ENCODE data around the gene LPP.

The LPP gene

GRCh38 chr3:188389711-188390342, 235.9 kb downstream of the LPP start:
- H3K27ac ChIP-seq (ENCODE audit: low read length): no peak overlapping the region

DNA sequence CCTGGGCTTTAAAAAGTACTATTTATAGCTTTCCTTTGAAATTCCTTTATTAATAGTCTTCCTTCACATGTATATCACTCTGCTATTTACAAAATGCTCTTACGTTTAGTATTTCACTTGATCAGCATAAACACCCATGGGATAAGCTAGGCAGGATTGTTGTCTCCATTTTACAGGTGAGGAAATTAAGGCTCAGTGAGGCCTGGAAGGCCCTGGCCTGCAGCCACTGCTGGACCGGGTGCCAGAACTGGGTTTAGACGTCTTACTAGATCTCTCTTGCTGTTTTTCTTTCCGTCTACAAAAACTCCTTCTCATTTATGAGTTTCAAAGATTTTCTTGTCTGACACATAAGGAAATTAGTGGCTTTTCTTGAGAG, 236.4 kb downstream of the LPP start:
- TF ChIP-seq EZH2 (optimal IDR thresholded peaks at IDR 0.05; ENCODE audit: low read depth, low read length): no peak
- TF ChIP-seq EZH2phosphoT487 (IDR thresholded peaks at IDR 0.05; ENCODE audit: low read length): no peak
- TF ChIP-seq, protein P1, sequence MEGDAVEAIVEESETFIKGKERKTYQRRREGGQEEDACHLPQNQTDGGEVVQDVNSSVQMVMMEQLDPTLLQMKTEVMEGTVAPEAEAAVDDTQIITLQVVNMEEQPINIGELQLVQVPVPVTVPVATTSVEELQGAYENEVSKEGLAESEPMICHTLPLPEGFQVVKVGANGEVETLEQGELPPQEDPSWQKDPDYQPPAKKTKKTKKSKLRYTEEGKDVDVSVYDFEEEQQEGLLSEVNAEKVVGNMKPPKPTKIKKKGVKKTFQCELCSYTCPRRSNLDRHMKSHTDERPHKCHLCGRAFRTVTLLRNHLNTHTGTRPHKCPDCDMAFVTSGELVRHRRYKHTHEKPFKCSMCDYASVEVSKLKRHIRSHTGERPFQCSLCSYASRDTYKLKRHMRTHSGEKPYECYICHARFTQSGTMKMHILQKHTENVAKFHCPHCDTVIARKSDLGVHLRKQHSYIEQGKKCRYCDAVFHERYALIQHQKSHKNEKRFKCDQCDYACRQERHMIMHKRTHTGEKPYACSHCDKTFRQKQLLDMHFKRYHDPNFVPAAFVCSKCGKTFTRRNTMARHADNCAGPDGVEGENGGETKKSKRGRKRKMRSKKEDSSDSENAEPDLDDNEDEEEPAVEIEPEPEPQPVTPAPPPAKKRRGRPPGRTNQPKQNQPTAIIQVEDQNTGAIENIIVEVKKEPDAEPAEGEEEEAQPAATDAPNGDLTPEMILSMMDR (IDR thresholded peaks at IDR 0.05; ENCODE audit: low read length): no peak
- H3K79me2 ChIP-seq (ENCODE audit: low read length): no peaks in the 10 kb centered on the region
- no peaks in the 10 kb centered on the region for H3K9me3 ChIP-seq (replicated peaks; ENCODE audit: insufficient read depth, low read length)
- no peaks in the 10 kb centered on the region for H3K4me1 ChIP-seq (ENCODE audit: low read length)
- no peaks in the 10 kb centered on the region for H4K20me1 ChIP-seq (ENCODE audit: insufficient read depth, low read length)
- H3F3A ChIP-seq (ENCODE audit: insufficient read depth, low read length): no peaks in the 10 kb centered on the region
- no peaks in the 10 kb centered on the region for H3K9me2 ChIP-seq (replicated peaks; ENCODE audit: insufficient read depth, low read length)
- no peak overlapping the region for H3K4me3 ChIP-seq (ENCODE audit: low read length)
- H2AFZ ChIP-seq (ENCODE audit: low read length): no peak overlapping the region
- no peak for DNase-seq
- H3K36me3 ChIP-seq (replicated peaks; ENCODE audit: insufficient read depth, low read length): no peaks in the 10 kb centered on the region
- H3K9ac ChIP-seq (ENCODE audit: low read length): no peak overlapping the region
- no peak overlapping the region for H3K27ac ChIP-seq (ENCODE audit: low read length)
- no peak overlapping the region for H3K4me2 ChIP-seq (ENCODE audit: low read depth, low read length)
- H3K27me3 ChIP-seq (replicated peaks; ENCODE audit: insufficient read depth, low read length): no peaks in the 10 kb centered on the region

More at GRCh38 chr3:188389711-188390342, 235.9 kb downstream of the LPP start:
- no peak for DNase-seq
- Histone ChIP-seq H3K4me2 (ENCODE audit: low read depth, low read length) (no peak overlapping the region), H3K4me1 (ENCODE audit: low read length) (no peaks in the 10 kb centered on the region), H3K27me3 (replicated peaks; ENCODE audit: insufficient read depth, low read length) (no peaks in the 10 kb centered on the region), H3F3A (ENCODE audit: insufficient read depth, low read length) (no peaks in the 10 kb centered on the region), H3K79me2 (ENCODE audit: low read length) (no peaks in the 10 kb centered on the region), H2AFZ (ENCODE audit: low read length) (no peak overlapping the region), H3K9me2 (replicated peaks; ENCODE audit: insufficient read depth, low read length) (no peaks in the 10 kb centered on the region), H4K20me1 (ENCODE audit: insufficient read depth, low read length) (no peaks in the 10 kb centered on the region), H3K9ac (ENCODE audit: low read length) (no peak overlapping the region), H3K36me3 (replicated peaks; ENCODE audit: insufficient read depth, low read length) (no peaks in the 10 kb centered on the region), H3K4me3 (ENCODE audit: low read length) (no peak overlapping the region), H3K9me3 (replicated peaks; ENCODE audit: insufficient read depth, low read length) (no peaks in the 10 kb centered on the region)
- TF ChIP-seq EZH2 (optimal IDR thresholded peaks at IDR 0.05; ENCODE audit: low read depth, low read length) (no peak), EZH2phosphoT487 (IDR thresholded peaks at IDR 0.05; ENCODE audit: low read length) (no peak)
- TF ChIP-seq, protein P1 (IDR thresholded peaks at IDR 0.05; ENCODE audit: low read length): no peak

- H3K4me2 ChIP-seq (ENCODE audit: low read depth, low read length): no peak overlapping the region
- DNase-seq: no peak
- H3K27me3 ChIP-seq (replicated peaks; ENCODE audit: insufficient read depth, low read length): no peaks in the 10 kb centered on the region
- no peak overlapping the region for H3K27ac ChIP-seq (ENCODE audit: low read length)
- H3K4me3 ChIP-seq (ENCODE audit: low read length): no peak overlapping the region
- no peak overlapping the region for H3K9ac ChIP-seq (ENCODE audit: low read length)
- H3K9me3 ChIP-seq (replicated peaks; ENCODE audit: insufficient read depth, low read length): no peaks in the 10 kb centered on the region
- H3K9me2 ChIP-seq (replicated peaks; ENCODE audit: insufficient read depth, low read length): no peaks in the 10 kb centered on the region
- TF ChIP-seq EZH2 (optimal IDR thresholded peaks at IDR 0.05; ENCODE audit: low read depth, low read length) (no peak), EZH2phosphoT487 (IDR thresholded peaks at IDR 0.05; ENCODE audit: low read length) (no peak)
- TF ChIP-seq, protein P1 (IDR thresholded peaks at IDR 0.05; ENCODE audit: low read length): no peak
- no peaks in the 10 kb centered on the region for H3K4me1 ChIP-seq (ENCODE audit: low read length)
- no peaks in the 10 kb centered on the region for H3F3A ChIP-seq (ENCODE audit: insufficient read depth, low read length)
- no peak overlapping the region for H2AFZ ChIP-seq (ENCODE audit: low read length)
- no peaks in the 10 kb centered on the region for H4K20me1 ChIP-seq (ENCODE audit: insufficient read depth, low read length)
- H3K79me2 ChIP-seq (ENCODE audit: low read length): no peaks in the 10 kb centered on the region
- no peaks in the 10 kb centered on the region for H3K36me3 ChIP-seq (replicated peaks; ENCODE audit: insufficient read depth, low read length)
Observed at GRCh38 chr3:188390775-188391443, 237.0 kb downstream of the LPP start.

All from MM.1S (cell line).